Measurements from ENCODE around the gene CSNK2B. TPM values are rescaled to one million over a fixed set of nuclear protein-coding genes. Genes with fewer than 3 reads are reported as not detected.

CSNK2B gene
- total and polyA plus RNA-seq, 11 donors: 111 to 323 (median 124) TPM

GRCh38 chr6:31620586-31621319 is 45.1 kb upstream of the CSNK2B start, which contains the start of gene PRRC2A:
PRRC2A (plus strand) TSS chr6:31620715; CDS start chr6:31622790, 2,075 bp downstream.
- Histone ChIP-seq H3K4me1 (peaks cover 0 to 32% (median 21%) of the 10 kb centered on the region in 12 donors), H3K9me3 (no peaks in the 10 kb centered on the region), H3K27ac (peak within 1 kb of the TSS; percentile 90 to 99 (median 96)), H3K27me3 (no peaks in the 10 kb centered on the region), H3K36me3 (peaks cover 4 to 35% (median 32%) of the 10 kb centered on the region in 9 donors), H3K4me3 (peak within 1 kb of the TSS; percentile 52 to 97 (median 87))
- DNase-seq (peak in 4 of 5 donors; percentile 81 to 95 (median 82)), ATAC-seq (peak in 3 of 4 donors; percentile 16 to 93 (median 60))
- TF ChIP-seq POLR2A (IDR thresholded peaks at IDR 0.05) (peak; percentile 23 to 57), CTCF (IDR thresholded peaks at IDR 0.05) (no peak)
- intact Hi-C loops (cut with DNase I): loop anchor here in 5 of 10 donors (1.0 to 5.0 kb wide), 3 partner anchors 32 to 45 kb away; partner anchors contain the start of genes BAG6 (in 3 of the 5) and APOM (in 1 of the 5)
- 0 to 1% (median 1%) methylated on average over 26 to 67 of the region's 67 CpGs for WGBS, 4 donors

- intact Hi-C loops (cut with DNase I): loop anchor here in 1 of 10 donors (5.0 kb wide), 1 partner anchor 36 kb away; the partner anchor contains the start of gene APOM
- Histone ChIP-seq H3K27ac (peak overlapping the region; percentile 90 to 99 (median 96)), H3K4me1 (peaks cover 0 to 32% (median 21%) of the 10 kb centered on the region in 12 donors), H3K36me3 (peaks cover 4 to 42% (median 39%) of the 10 kb centered on the region in 9 donors), H3K4me3 (peak overlapping the region; percentile 52 to 97 (median 87)), H3K27me3 (no peaks in the 10 kb centered on the region), H3K9me3 (no peaks in the 10 kb centered on the region)
- TF ChIP-seq CTCF (IDR thresholded peaks at IDR 0.05): no peak
- no peak for TF ChIP-seq POLR2A (IDR thresholded peaks at IDR 0.05)
- DNase-seq (no peak), ATAC-seq (no peak)
- WGBS, 4 donors: 7 to 9% (median 9%) methylated on average over 15 of the region's 15 CpGs
Measured at GRCh38 chr6:31621320-31621939, 44.5 kb upstream of the CSNK2B start.

GRCh38 chr6:31621991-31622390 is 43.9 kb upstream of the CSNK2B start:
- DNase-seq (no peak), ATAC-seq (no peak)
- peak overlapping the region in 10 of 12 donors; percentile 60 to 97 (median 87) for H3K4me3 ChIP-seq
- TF ChIP-seq CTCF (IDR thresholded peaks at IDR 0.05) (no peak), POLR2A (IDR thresholded peaks at IDR 0.05) (no peak)
- peaks cover 0 to 28% (median 21%) of the 10 kb centered on the region in 12 donors for H3K4me1 ChIP-seq
- H3K27me3 ChIP-seq: no peaks in the 10 kb centered on the region
- intact Hi-C loops (cut with DNase I): loop anchor here in 1 of 10 donors (5.0 kb wide), 1 partner anchor 35 kb away; the partner anchor contains the start of gene APOM
- peak overlapping the region in 11 of 12 donors; percentile 94 to 99 (median 96) for H3K27ac ChIP-seq
- peaks cover 8 to 48% (median 44%) of the 10 kb centered on the region in 9 donors for H3K36me3 ChIP-seq
- 25 to 29% (median 27%) methylated on average over 4 of the region's 4 CpGs for WGBS, 4 donors
- no peaks in the 10 kb centered on the region for H3K9me3 ChIP-seq
